Activated gamma-delta T cell treated with Interleukin-2 at 50 U/mL for 16 hours (primary cell): ENCODE data around the gene SAC3D1.
A peak's percentile ranks its signal among the peaks of the same experiment; 100 is the strongest.

ENCODE experiments used
- DNase-seq: peaks from one replicate; pipeline ENCODE4 v3.0.0-alpha.2; 2020

The SAC3D1 gene

DNA sequence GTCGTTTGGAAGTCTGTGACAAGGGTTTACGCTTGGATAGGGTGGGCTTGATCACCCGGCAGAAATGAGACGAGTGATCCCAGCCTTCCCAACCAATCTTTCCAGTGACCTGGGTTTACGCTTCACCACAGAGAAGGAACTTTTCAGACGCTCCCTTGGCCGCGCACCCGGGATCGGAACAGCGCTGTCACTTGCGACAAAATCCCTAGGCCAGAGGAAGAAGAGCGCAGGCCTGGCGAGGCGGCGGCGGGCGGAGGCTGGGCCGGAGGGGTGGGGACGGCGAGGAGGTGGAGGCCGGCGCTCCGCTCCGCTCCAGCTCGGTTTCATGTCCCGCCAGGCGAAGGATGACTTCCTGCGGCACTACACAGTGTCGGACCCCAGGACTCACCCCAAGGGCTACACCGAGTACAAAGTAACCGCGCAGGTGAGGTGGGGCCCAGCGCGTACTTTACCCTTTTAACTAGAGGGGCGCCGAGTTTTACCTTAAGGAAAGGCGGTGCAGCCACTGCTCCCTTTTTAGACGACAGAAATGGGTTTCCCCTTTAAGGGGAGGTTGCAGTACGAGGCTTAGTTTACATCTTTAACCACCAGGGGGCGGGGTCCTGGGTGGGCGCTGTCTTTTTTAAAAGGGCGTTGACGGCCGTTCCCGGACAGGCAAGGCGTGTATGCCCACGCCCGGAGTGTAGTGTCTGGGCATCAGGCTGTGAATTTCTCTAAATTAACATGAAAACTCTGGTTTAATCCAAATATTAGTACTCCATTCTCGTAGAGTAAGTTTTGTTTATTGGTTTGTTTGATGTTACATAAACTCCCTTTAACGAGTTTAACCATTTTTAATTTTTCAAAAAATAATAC lies 13.6 kb upstream of the SAC3D1 start, which contains the start of gene SNX15:
SNX15 (plus strand) TSS at position 227 of the 855 bp plus-strand sequence; CDS start at position 326, 99 bp downstream.
- DNase-seq, result peak; percentile 92

GRCh38 chr11:65032216-65032615 lies 8.8 kb upstream of the SAC3D1 start:
- no peak for DNase-seq

- DNase-seq, result no peak
Observed at GRCh38 chr11:65034423-65034822, 6.6 kb upstream of the SAC3D1 start.

GRCh38 chr11:65035579-65035978 lies 5.4 kb upstream of the SAC3D1 start:
- DNase-seq, result no peak

- no peak for DNase-seq
Observed at GRCh38 chr11:65036931-65037330, 4.1 kb upstream of the SAC3D1 start.

DNA sequence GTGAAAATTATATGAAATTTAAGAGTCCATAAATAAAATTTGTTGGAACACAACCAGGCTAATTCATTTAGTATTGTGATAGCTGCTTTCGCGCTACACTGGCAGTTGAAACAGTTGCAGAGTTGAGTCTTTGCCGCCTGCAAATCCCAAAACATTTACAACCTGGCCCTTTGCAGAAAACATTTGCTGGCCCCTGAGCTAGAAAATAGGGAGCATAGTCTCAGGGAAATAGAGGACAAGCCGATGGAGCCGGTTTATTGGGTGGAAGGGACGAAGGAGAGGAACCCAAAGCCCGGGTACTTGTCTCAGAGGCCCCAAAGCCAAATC lies 527 bp upstream of the SAC3D1 start:
- no peak for DNase-seq

- no peak for DNase-seq
Observed at GRCh38 chr11:65042891-65043290, 1.9 kb downstream of the SAC3D1 start.

DNA sequence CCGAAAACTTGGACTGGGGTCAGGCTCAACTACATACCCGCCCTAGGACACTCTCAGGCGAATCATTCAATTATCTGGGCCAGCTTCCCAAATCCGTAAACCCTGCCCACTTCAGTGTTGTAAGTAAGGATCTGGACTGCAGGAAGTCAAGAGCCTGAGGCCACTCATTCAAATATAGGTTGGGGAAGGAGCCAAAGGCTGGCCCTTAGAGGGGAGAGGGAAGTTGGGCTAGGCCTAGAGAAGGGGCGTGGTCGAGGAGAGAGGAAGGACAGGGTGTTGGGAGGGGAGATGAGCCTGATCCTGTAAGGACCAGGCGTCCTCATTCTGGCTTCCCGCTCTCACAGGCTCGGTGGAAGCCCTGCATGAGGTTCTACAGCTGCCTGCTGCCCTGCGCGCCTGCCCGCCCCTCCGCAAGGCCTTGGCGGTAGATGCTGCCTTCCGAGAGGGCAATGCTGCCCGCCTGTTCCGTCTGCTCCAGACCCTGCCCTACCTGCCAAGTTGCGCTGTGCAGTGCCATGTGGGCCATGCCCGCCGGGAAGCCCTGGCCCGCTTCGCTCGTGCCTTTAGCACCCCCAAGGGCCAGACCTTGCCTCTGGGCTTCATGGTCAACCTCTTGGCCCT lies 3.0 kb downstream of the SAC3D1 start:
- DNase-seq, result no peak

- no peak for DNase-seq
Observed at GRCh38 chr11:65045061-65045460, 4.1 kb downstream of the SAC3D1 start.

DNA sequence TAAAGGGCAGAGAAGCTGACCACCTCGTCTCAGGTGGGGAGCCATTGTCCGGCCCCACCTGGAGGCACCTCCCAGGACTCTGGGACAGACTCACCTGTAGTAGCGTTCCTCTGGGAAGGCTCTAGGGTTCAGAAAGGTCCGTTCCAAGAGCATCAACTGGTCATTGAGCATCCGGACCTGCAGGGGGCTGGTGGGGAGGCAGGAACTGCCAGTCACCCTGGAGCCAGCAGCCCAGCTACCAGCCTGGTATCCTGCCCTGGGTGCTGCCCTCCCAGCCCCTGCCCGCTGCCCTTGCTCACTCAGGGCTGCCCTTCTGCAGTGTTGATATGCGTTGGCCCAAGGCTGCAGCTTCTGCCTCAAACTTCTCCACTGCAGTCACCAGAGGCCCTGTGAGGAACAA lies 4.7 kb downstream of the SAC3D1 start:
- no peak for DNase-seq

DNA sequence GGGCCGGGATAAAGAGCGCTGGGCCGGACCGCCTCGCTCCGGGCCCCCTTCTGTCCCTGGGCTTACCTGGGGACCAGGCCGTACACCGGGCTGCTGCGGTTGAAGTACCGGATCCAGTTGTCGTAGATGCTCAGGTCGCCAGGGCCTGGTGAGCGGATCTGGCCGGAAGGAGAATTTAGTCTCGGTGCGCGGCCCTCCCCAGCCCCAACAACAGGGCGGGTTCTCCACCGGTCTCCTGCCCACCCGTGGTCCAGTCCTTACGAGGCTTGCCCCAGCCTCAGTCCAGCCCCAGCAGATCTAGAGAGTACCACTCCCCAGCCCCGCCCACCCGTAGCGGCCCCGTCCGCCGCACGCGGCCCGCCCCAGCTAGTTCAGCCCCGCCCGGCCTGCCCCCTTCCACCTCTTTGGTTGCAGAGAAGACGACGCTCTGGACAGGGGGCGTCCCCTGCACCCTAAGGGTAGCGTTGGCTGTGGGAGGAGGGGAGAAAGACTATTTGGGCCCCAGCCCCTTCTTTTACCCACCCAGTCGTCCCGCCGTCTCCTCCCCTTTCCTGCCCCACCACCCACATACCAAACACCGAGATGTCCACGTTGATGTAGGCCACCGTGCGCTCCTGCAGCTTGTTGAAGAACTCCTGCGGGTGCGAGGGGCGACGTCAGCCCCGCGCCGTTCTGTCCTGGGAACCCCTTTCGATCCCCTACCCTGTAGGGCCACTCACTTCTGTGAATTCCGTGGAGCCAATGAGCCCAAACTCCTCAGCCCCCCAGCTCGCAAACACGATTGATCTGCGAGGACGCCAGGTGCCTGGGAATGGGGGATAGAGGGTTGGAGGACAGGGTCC lies 6.8 kb downstream of the SAC3D1 start:
- DNase-seq, result peak; percentile 32

- no peak for DNase-seq
Observed at GRCh38 chr11:65051398-65051858, 10.4 kb downstream of the SAC3D1 start.

GRCh38 chr11:65053827-65054508 lies 13.0 kb downstream of the SAC3D1 start:
- no peak for DNase-seq

GRCh38 chr11:65055538-65055937 lies 14.5 kb downstream of the SAC3D1 start:
- DNase-seq, result no peak

DNA sequence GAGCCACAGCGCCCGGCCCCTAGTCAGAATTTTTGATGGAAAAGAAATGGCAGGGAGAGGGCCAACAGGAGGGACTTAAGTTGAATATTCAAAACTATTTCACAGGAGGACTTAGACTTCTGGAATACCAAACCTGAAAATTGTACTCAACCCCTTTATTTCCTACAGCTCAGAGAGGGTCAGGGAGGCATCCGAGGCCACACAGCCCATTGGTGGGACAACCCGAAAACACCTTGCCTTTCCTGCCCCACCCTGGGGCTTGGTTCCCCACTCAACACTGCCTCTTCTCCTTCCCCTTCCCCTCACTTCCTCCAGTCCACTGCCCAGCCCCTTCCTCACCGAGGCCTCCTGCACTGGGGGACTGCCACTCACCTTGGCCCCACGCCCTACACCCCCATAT lies 16.0 kb downstream of the SAC3D1 start:
- DNase-seq, result no peak

DNA sequence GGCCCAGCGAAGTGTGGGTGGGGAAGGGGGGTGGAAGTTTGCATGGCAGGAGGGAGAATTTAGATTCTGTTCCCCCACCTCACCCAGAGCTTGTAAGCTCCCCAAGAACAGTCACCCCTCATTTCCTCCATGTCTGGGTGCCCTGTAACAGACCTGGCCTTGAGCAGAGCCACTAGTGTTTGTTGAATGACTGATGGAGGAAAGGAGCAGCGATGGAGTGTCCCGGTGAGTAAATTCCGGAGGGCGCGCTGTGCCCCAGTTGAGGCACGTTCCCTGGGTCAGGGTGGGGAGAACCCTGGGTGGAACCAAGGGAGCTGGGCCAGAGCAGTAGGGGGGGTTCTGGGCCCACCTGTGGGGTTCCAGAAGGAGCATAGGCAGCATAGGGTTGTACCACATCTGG lies 16.5 kb downstream of the SAC3D1 start:
- no peak for DNase-seq

GRCh38 chr11:65058012-65058411 lies 17.0 kb downstream of the SAC3D1 start:
- DNase-seq, result no peak

GRCh38 chr11:65058419-65059054 lies 17.5 kb downstream of the SAC3D1 start, which contains the start of gene NAALADL1:
Gene NAALADL1 (minus strand): TSS chr11:65058553. CDS start chr11:65058521, 32 bp downstream.
- no peak for DNase-seq

- DNase-seq, result no peak
Observed at GRCh38 chr11:65059523-65059922, 18.5 kb downstream of the SAC3D1 start.

GRCh38 chr11:65059959-65060824 lies 19.2 kb downstream of the SAC3D1 start:
- DNase-seq, result no peak

DNA sequence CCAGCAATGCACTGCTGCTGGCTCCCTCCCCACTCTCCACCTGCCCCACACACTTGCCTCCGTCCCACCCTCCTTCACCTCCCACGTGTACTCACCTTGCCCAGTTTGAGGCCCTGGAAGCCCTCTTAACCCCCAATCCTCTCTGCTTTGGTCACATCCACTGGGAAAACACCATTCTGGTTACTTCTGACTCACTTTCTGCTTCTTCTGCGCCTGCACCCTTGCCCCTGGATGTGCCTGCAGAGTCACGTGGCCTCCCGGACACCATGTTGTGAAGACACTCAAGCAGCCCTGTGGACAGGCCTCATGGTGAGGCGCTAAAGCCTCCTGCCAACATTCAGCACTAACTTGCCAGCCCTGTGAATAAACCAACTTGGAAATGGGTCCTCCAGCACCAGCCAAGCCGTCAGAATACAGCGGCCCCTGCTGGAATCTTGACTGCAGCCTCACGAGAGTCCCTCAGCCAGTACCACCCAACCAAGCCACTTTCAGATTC lies 20.0 kb downstream of the SAC3D1 start:
- DNase-seq, result no peak
